ENCODE results near the gene SMAD1.
"Not testable (repeated sequence)": the region's sequence is repeated elsewhere in the genome, so short reads cannot be mapped to it uniquely, and the experiment has no call there.

Gene SMAD1

GRCh38 chr4:145587088-145587754 is 105.6 kb downstream of the SMAD1 start:
- H3K36me3 ChIP-seq (ENCODE audit: control insufficient read depth, insufficient read depth, low read length): no peaks in the 10 kb centered on the region
- H3K27me3 ChIP-seq (replicated peaks; ENCODE audit: control insufficient read depth, insufficient read depth, low read length): no peaks in the 10 kb centered on the region
- no peak overlapping the region for H3K4me3 ChIP-seq (replicated peaks; ENCODE audit: low read depth, low read length)
- TF ChIP-seq, protein P1, sequence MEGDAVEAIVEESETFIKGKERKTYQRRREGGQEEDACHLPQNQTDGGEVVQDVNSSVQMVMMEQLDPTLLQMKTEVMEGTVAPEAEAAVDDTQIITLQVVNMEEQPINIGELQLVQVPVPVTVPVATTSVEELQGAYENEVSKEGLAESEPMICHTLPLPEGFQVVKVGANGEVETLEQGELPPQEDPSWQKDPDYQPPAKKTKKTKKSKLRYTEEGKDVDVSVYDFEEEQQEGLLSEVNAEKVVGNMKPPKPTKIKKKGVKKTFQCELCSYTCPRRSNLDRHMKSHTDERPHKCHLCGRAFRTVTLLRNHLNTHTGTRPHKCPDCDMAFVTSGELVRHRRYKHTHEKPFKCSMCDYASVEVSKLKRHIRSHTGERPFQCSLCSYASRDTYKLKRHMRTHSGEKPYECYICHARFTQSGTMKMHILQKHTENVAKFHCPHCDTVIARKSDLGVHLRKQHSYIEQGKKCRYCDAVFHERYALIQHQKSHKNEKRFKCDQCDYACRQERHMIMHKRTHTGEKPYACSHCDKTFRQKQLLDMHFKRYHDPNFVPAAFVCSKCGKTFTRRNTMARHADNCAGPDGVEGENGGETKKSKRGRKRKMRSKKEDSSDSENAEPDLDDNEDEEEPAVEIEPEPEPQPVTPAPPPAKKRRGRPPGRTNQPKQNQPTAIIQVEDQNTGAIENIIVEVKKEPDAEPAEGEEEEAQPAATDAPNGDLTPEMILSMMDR (IDR thresholded peaks at IDR 0.05; ENCODE audit: insufficient read depth, low read length, poor library complexity, severe bottlenecking): no peak
- no peak for DNase-seq (ENCODE audit: extremely low read depth, insufficient read length)

GRCh38 chr4:145589381-145589780 is 107.7 kb downstream of the SMAD1 start:
- DNase-seq (ENCODE audit: extremely low read depth, insufficient read length): not testable (repeated sequence)

DNA sequence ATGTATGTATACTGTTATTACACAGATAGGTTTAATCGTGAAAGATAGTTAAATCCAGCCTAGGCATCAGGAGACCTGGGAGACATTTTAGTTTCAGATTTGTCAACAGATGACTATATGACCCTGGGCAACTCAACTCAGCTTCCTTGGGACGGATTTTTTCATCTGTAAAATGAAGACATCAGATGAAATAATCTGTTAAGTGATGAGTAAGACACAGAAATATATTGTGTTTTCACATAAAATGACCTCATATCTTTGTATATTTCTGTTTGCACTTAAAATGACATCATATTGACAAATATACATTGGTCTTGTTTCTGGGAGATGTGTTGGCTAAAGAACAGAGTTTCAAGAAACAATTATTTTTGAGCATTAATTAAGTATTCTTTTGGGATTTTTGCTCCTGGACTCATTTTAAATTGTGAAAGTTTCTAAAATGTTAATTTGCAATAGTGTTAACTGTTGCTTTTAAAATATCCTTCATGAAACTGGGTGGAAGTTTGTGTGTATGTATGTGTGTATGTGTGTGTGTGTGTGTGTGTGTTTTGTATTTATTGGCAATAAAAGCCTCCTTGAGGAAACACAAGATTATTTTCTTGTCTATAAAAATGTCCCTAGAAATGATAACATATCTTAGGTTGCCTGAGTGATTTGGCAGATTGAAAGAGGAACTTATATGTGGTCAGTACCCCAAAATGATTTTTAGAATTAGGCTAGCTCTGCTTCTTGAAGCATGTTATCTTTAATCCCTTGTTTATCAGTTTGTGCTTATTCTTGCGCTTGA is 108.5 kb downstream of the SMAD1 start:
- no peak for DNase-seq (ENCODE audit: extremely low read depth, insufficient read length)
- H3K36me3 ChIP-seq (ENCODE audit: control insufficient read depth, insufficient read depth, low read length): no peaks in the 10 kb centered on the region
- H3K4me3 ChIP-seq (replicated peaks; ENCODE audit: low read depth, low read length): no peak overlapping the region
- TF ChIP-seq, protein P1 (IDR thresholded peaks at IDR 0.05; ENCODE audit: insufficient read depth, low read length, poor library complexity, severe bottlenecking): no peak
- no peaks in the 10 kb centered on the region for H3K27me3 ChIP-seq (replicated peaks; ENCODE audit: control insufficient read depth, insufficient read depth, low read length)

More at GRCh38 chr4:145589381-145589780, 107.7 kb downstream of the SMAD1 start:
- not testable (repeated sequence) for H3K4me3 ChIP-seq (replicated peaks; ENCODE audit: low read depth, low read length); H3K36me3 ChIP-seq (ENCODE audit: control insufficient read depth, insufficient read depth, low read length); H3K27me3 ChIP-seq (replicated peaks; ENCODE audit: control insufficient read depth, insufficient read depth, low read length)

DNA sequence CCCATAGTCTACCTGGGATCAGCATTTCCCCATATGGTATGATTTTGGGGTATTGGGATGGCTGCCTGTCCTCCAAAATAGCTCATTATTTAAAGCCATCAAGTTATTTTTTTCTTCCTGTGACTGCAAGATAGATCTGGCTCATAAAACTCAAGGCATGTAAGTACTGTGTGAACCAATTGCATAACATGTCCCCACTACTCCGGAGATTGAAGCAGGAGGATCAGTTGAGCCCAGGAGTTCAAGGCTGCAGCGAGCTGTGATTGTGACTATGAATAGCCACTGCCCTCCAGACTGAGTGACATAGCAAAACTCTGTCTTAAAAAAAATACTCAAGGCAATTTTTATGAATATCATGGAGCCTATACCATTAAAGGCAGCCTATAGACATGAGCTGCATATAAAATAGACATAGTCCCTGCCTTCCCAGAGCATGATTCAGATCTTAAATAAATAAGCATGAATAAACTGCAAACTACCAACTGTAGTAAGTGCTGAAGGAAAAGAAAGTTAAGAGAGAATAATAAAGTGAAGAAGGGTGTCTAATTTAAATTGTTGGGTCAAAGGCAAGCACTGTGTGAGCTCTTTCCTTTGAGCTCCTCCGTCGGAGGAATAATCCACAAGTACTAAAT is 120.6 kb downstream of the SMAD1 start:
- H3K36me3 ChIP-seq (ENCODE audit: control insufficient read depth, insufficient read depth, low read length): no peaks in the 10 kb centered on the region
- no peak overlapping the region for H3K4me3 ChIP-seq (replicated peaks; ENCODE audit: low read depth, low read length)
- TF ChIP-seq, protein P1 (IDR thresholded peaks at IDR 0.05; ENCODE audit: insufficient read depth, low read length, poor library complexity, severe bottlenecking): no peak
- H3K27me3 ChIP-seq (replicated peaks; ENCODE audit: control insufficient read depth, insufficient read depth, low read length): no peaks in the 10 kb centered on the region
- no peak for DNase-seq (ENCODE audit: extremely low read depth, insufficient read length)

GRCh38 chr4:145605941-145606340 is 124.3 kb downstream of the SMAD1 start:
- Histone ChIP-seq H3K4me3 (replicated peaks; ENCODE audit: low read depth, low read length) (no peak overlapping the region), H3K36me3 (ENCODE audit: control insufficient read depth, insufficient read depth, low read length) (no peaks in the 10 kb centered on the region), H3K27me3 (replicated peaks; ENCODE audit: control insufficient read depth, insufficient read depth, low read length) (no peaks in the 10 kb centered on the region)
- no peak for DNase-seq (ENCODE audit: extremely low read depth, insufficient read length)
- TF ChIP-seq, protein P1 (IDR thresholded peaks at IDR 0.05; ENCODE audit: insufficient read depth, low read length, poor library complexity, severe bottlenecking): no peak

All from GM06990 (cell line).